Calu3 (cell line): ENCODE results near the gene SLC35G6. TPM values are rescaled to one million over a fixed set of nuclear protein-coding genes. Genes with fewer than 3 reads are reported as not detected.

Experiments
- BruUV-seq: library from RNA; stranded (reverse); fragments of 400-500 nt; replicated peaks from 2 replicates; lab custom pipeline; 2021; lab: Mats Ljungman, UMichigan
- CTCF ChIA-PET: fragments of 300-600 bp; sonication (Branson Sonifier 250); formaldehyde crosslinking; loops from one replicate; lab custom pipeline; 2022; ENCODE audit warnings: antibody characterized with exemption; lab: Charles Lee
- DNase-seq: peaks from one replicate; pipeline ENCODE4 v3.0.0; 2022
- H3K27ac Mint-ChIP-seq: one replicate; pipeline ENCODE4 v1.8.0; 2022; ENCODE audit warnings: mixed read lengths; ENCODE audit not compliant: unreplicated experiment
- H3K27me3 Mint-ChIP-seq: one replicate; pipeline ENCODE4 v1.8.0; 2022; ENCODE audit warnings: mixed read lengths; ENCODE audit not compliant: unreplicated experiment
- H3K36me3 Mint-ChIP-seq: one replicate; pipeline ENCODE4 v1.8.0; 2022; ENCODE audit warnings: mild to moderate bottlenecking, moderate library complexity, mixed read lengths; ENCODE audit not compliant: insufficient read depth, unreplicated experiment
- H3K4me1 Mint-ChIP-seq: one replicate; pipeline ENCODE4 v1.8.0; 2022; ENCODE audit warnings: mild to moderate bottlenecking, low read depth, mixed read lengths; ENCODE audit not compliant: unreplicated experiment
- H3K4me3 Mint-ChIP-seq: one replicate; pipeline ENCODE4 v1.8.0; 2022; ENCODE audit warnings: mild to moderate bottlenecking, low read depth, moderate library complexity, mixed read lengths; ENCODE audit not compliant: unreplicated experiment
- H3K9me3 Mint-ChIP-seq: one replicate; pipeline ENCODE4 v1.8.0; 2022; ENCODE audit warnings: low read depth, mixed read lengths; ENCODE audit not compliant: unreplicated experiment
- CTCF ChIP-seq: fragments of 200-600 bp; IDR thresholded peaks from one replicate; pipeline ENCODE4 v1.8.0; 2022; ENCODE audit warnings: antibody characterized with exemption; ENCODE audit not compliant: unreplicated experiment
- intact Hi-C: fragments of 100-400 bp; cut with micrococcal nuclease; formaldehyde crosslinking; loops from one replicate; pipeline ENCODE4 v1.10.0; 2022; ENCODE audit not compliant: unreplicated experiment
- total RNA-seq: library from RNA; stranded (reverse); gene quantifications from 2 replicates; pipeline ENCODE4 v1.2.3, GENCODE V29; 2022

SLC35G6 gene
- total RNA-seq, 1 experiment from 2014 or later: not detected

DNA sequence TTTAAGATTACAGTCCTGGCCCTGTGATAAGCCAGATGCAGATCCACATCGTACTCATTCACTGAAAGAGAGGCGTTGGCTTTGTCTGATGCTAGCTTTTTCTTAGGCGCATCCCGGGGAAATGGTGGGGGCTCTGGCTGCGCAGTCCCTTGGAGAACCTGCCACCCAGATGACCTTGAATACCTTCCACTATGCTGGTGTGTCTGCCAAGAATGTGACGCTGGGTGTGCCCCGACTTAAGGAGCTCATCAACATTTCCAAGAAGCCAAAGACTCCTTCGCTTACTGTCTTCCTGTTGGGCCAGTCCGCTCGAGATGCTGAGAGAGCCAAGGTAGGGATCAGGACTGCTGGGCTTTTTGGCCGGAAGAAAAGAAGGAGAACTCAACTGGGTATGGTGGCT, 26.9 kb downstream of the SLC35G6 start:
- CTCF ChIA-PET: no interaction called here
- BruUV-seq: no TSS peak
- peaks cover 34% of the 10 kb centered on the region for H3K36me3 Mint-ChIP-seq

DNA sequence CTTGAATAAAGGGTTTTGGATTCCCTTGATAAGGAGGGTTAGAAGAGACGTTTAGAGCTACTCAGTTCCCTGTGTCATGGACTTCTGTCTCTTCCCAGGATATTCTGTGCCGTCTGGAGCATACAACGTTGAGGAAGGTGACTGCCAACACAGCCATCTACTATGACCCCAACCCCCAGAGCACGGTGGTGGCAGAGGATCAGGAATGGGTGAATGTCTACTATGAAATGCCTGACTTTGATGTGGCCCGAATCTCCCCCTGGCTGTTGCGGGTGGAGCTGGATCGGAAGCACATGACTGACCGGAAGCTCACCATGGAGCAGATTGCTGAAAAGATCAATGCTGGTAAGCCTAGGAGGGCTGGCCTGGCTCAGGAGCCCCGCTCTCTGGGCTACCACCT, 27.6 kb downstream of the SLC35G6 start:
- Mint-ChIP-seq H3K9me3 (no peaks in the 10 kb centered on the region), H3K27ac (no peak overlapping the region), H3K27me3 (no peaks in the 10 kb centered on the region), H3K4me1 (no peaks in the 10 kb centered on the region), H3K36me3 (peaks cover 39% of the 10 kb centered on the region), H3K4me3 (no peak overlapping the region)
- CTCF ChIA-PET: no interaction called here
- BruUV-seq: no TSS peak
- DNase-seq: no peak
- TF ChIP-seq CTCF: no peak
- intact Hi-C loops: no loop called here

More for the DNA sequence above, 26.9 kb downstream of the SLC35G6 start:
- no peak overlapping the region for H3K27ac Mint-ChIP-seq
- no peak for DNase-seq
- H3K4me1 Mint-ChIP-seq: no peaks in the 10 kb centered on the region
- intact Hi-C loops: no loop called here
- H3K4me3 Mint-ChIP-seq: no peak overlapping the region
- H3K9me3 Mint-ChIP-seq: no peaks in the 10 kb centered on the region
- H3K27me3 Mint-ChIP-seq: no peaks in the 10 kb centered on the region
- TF ChIP-seq CTCF: no peak

DNA sequence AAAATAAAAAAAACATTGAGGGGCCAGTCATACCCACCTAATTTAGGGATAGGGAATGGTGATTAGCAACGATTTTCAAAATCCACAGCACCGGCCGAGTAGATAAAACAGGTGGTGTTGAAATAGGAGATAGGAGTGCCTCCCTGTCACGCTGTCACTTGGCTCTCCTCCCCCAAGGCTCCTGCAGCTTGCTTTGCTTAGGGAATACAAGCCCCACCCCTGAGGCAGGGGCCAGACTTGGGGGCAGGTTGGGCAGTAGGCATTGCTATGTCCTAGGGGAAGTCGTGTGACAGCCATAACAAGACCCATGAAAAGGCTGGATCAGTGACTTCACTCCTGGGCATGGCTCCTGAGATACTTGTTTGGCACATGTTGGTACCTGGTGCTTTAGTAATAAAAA, 28.7 kb downstream of the SLC35G6 start:
- Mint-ChIP-seq H3K27me3 (no peaks in the 10 kb centered on the region), H3K9me3 (no peaks in the 10 kb centered on the region), H3K4me3 (no peak overlapping the region), H3K4me1 (no peaks in the 10 kb centered on the region), H3K36me3 (peaks cover 40% of the 10 kb centered on the region), H3K27ac (no peak overlapping the region)
- no peak for DNase-seq
- no TSS peak for BruUV-seq
- TF ChIP-seq CTCF: no peak
- CTCF ChIA-PET: no interaction called here
- intact Hi-C loops: no loop called here

DNA sequence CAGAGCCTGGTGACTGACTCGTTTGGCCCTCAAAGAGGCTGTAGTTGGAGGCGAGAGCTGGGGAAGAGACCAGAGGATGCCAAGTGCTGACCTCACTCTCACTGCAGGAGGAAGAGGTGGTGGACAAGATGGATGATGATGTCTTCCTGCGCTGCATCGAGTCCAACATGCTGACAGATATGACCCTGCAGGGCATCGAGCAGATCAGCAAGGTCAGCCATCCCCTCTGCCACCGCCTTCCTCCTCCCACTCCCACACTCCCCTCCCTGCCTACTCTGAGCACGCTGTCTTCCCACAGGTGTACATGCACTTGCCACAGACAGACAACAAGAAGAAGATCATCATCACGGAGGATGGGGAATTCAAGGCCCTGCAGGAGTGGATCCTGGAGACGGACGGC, 29.9 kb downstream of the SLC35G6 start:
- H3K4me3 Mint-ChIP-seq: no peak overlapping the region
- intact Hi-C loops: no loop called here
- no peak for TF ChIP-seq CTCF
- no peaks in the 10 kb centered on the region for H3K27me3 Mint-ChIP-seq
- H3K4me1 Mint-ChIP-seq: no peaks in the 10 kb centered on the region
- no peak for DNase-seq
- CTCF ChIA-PET: no interaction called here
- H3K9me3 Mint-ChIP-seq: no peaks in the 10 kb centered on the region
- BruUV-seq: no TSS peak
- H3K36me3 Mint-ChIP-seq: peaks cover 34% of the 10 kb centered on the region
- H3K27ac Mint-ChIP-seq: no peak overlapping the region
